Colonic mucosa (tissue), 4 donors: ENCODE measurements around the gene TRIM3. TPM values are rescaled to one million over a fixed set of nuclear protein-coding genes. Genes with fewer than 3 reads are reported as not detected.

Experiments
- DNase-seq: peaks from one replicate; pipeline ENCODE4 v3.0.0-alpha.2; 2020
- H3K27ac ChIP-seq: fragments of 200-600 bp; one replicate; pipeline ENCODE4 v1.8.0; 2021
- H3K27me3 ChIP-seq: fragments of 200-600 bp; one replicate; pipeline ENCODE4 v1.8.0; 2021
- H3K36me3 ChIP-seq: fragments of 200-600 bp; one replicate; pipeline ENCODE4 v1.8.0; 2021
- H3K4me1 ChIP-seq: fragments of 200-600 bp; one replicate; pipeline ENCODE4 v1.8.0; 2021; ENCODE audit warnings: mild to moderate bottlenecking
- H3K4me3 ChIP-seq: fragments of 200-600 bp; one replicate; pipeline ENCODE4 v1.8.0; 2021
- H3K9ac ChIP-seq, 2 donors: one replicate each; pipeline ENCODE4 v1.7.0; 2013; ENCODE audit warnings: control low read depth in 2 of 2, low read depth in 2 of 2, low read length in 2 of 2
- H3K9me3 ChIP-seq: fragments of 200-600 bp; one replicate; pipeline ENCODE4 v1.8.0; 2021
- intact Hi-C: fragments of 100-400 bp; cut with DNase I; formaldehyde crosslinking; loops from one replicate; pipeline ENCODE4 v1.14.1; 2022
- total RNA-seq, 2 donors: library from RNA; stranded (reverse); fragmentation: NEBNext Ultra II Directional in 1 of 2; extraction: Animal tissue kit (Norgen Biotek cat#: 25700) in 1 of 2; gene quantifications; one replicate each; pipeline ENCODE4 v1.2.1, GENCODE V29; 2021
- TF ChIP-seq, protein P1 (sequence below): fragments of 200-600 bp; IDR thresholded peaks from one replicate; pipeline ENCODE4 v1.8.0; 2022; ENCODE audit warnings: antibody characterized with exemption, mild to moderate bottlenecking
- donor health status: healthy.
- donor health status: DM: no; HTN: no; CAD: no.
- donor health status: DM: no; HTN: no; CAD: no.

Gene TRIM3
- total RNA-seq, 2 donors from 2014 or later, result 30.0 to 59.0 TPM

DNA sequence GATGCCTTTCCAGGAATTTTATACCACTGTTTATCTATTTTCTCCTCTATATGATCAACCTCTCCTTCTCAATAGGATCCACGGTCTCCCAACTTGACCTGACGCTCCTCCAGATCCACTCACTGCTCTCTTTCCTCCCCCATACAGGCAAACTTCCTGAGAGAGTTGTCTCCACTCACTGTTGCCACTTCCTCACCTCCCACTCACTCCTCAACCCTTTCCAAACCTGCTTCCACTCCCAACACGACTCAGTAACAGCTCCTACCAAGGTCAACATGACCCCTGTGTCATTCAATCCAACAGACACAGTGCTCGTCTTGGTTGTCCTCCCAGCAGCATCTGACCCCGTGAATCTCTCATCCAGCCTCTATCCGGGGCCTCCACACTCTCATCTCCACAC, 57.9 kb downstream of the TRIM3 start:
- no peak overlapping the region for H3K9ac ChIP-seq
- H3K27me3 ChIP-seq, result no peaks in the 10 kb centered on the region
- no peaks in the 10 kb centered on the region for H3K4me1 ChIP-seq
- TF ChIP-seq, protein P1, sequence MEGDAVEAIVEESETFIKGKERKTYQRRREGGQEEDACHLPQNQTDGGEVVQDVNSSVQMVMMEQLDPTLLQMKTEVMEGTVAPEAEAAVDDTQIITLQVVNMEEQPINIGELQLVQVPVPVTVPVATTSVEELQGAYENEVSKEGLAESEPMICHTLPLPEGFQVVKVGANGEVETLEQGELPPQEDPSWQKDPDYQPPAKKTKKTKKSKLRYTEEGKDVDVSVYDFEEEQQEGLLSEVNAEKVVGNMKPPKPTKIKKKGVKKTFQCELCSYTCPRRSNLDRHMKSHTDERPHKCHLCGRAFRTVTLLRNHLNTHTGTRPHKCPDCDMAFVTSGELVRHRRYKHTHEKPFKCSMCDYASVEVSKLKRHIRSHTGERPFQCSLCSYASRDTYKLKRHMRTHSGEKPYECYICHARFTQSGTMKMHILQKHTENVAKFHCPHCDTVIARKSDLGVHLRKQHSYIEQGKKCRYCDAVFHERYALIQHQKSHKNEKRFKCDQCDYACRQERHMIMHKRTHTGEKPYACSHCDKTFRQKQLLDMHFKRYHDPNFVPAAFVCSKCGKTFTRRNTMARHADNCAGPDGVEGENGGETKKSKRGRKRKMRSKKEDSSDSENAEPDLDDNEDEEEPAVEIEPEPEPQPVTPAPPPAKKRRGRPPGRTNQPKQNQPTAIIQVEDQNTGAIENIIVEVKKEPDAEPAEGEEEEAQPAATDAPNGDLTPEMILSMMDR, result no peak
- H3K9me3 ChIP-seq, result no peaks in the 10 kb centered on the region
- DNase-seq, result no peak
- intact Hi-C loops, result no loop called here
- H3K36me3 ChIP-seq, result no peaks in the 10 kb centered on the region
- H3K27ac ChIP-seq, result no peak overlapping the region
- no peak overlapping the region for H3K4me3 ChIP-seq

DNA sequence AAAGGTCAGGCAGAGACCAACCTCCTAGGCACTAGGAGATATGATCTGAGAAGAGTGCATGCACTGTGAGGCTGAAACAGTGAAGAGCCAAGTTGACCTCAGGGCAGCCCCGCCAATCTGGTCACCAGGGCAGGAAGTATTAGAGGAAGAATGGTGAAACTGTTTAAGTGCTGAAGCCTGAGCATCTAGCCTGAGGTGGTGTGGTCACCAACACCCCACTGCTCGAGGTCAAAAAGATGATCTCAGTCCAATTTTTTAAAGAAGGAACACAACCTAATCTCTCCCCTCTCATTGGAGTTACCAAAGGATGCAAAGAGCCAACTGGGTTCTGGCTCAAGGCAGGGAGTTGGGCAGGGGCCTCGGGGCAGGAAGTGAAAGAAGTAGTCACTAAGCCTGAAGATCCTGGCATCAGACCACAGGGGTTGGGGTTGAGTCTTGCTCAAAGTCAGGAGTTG, 58.8 kb downstream of the TRIM3 start:
- Histone ChIP-seq H3K4me1 (no peaks in the 10 kb centered on the region), H3K36me3 (no peaks in the 10 kb centered on the region), H3K27me3 (no peaks in the 10 kb centered on the region), H3K9ac (no peak overlapping the region), H3K27ac (no peak overlapping the region), H3K9me3 (no peaks in the 10 kb centered on the region), H3K4me3 (no peak overlapping the region)
- TF ChIP-seq, protein P1, result no peak
- DNase-seq, result no peak
- intact Hi-C loops, result no loop called here

GRCh38 chr11:6413791-6414201, 59.9 kb downstream of the TRIM3 start:
- Histone ChIP-seq H3K9ac (no peak overlapping the region), H3K27me3 (no peaks in the 10 kb centered on the region), H3K4me3 (no peak overlapping the region), H3K36me3 (no peaks in the 10 kb centered on the region), H3K4me1 (no peaks in the 10 kb centered on the region), H3K27ac (no peak overlapping the region), H3K9me3 (no peaks in the 10 kb centered on the region)
- intact Hi-C loops, result no loop called here
- TF ChIP-seq, protein P1, result no peak
- DNase-seq, result no peak

- intact Hi-C loops, result no loop called here
- H3K27me3 ChIP-seq, result no peaks in the 10 kb centered on the region
- H3K36me3 ChIP-seq, result no peaks in the 10 kb centered on the region
- TF ChIP-seq, protein P1, result no peak
- H3K4me3 ChIP-seq, result no peak overlapping the region
- H3K27ac ChIP-seq, result no peak overlapping the region
- no peaks in the 10 kb centered on the region for H3K4me1 ChIP-seq
- DNase-seq, result no peak
- H3K9me3 ChIP-seq, result no peaks in the 10 kb centered on the region
- no peak overlapping the region for H3K9ac ChIP-seq
Measured at GRCh38 chr11:6411594-6412031, 62.1 kb downstream of the TRIM3 start.

- H3K36me3 ChIP-seq, result no peaks in the 10 kb centered on the region
- TF ChIP-seq, protein P1, result no peak
- H3K4me3 ChIP-seq, result no peak overlapping the region
- no peaks in the 10 kb centered on the region for H3K27me3 ChIP-seq
- no peak for DNase-seq
- intact Hi-C loops, result no loop called here
- no peaks in the 10 kb centered on the region for H3K4me1 ChIP-seq
- H3K9ac ChIP-seq, result no peak overlapping the region
- no peak overlapping the region for H3K27ac ChIP-seq
- no peaks in the 10 kb centered on the region for H3K9me3 ChIP-seq
Measured at GRCh38 chr11:6410695-6411430, 62.9 kb downstream of the TRIM3 start.
